Ovary (tissue), 3 donors: ENCODE measurements around the gene DAPK1.

ENCODE experiments used
- CTCF ChIP-seq, 3 donors: fragments of 450-650 bp in 2 of 3; fragments of 200-600 bp in 1 of 3; IDR thresholded peaks; one replicate each; pipeline versions ENCODE4 v1.5.1 to v1.8.0; 2016 to 2022; ENCODE audit warnings: antibody characterized with exemption in 3 of 3, mild to moderate bottlenecking in 1 of 3
- POLR2A ChIP-seq: fragments of 450-650 bp; IDR thresholded peaks from one replicate; pipeline ENCODE4 v1.6.1; 2017; ENCODE audit warnings: antibody characterized with exemption, mild to moderate bottlenecking, moderate library complexity
- donor health status: DM: no; HTN: no; CAD: no.

GRCh38 chr9:87517732-87518131 lies 20.1 kb downstream of the DAPK1 start:
- TF ChIP-seq POLR2A (no peak), CTCF (IDR thresholded peaks at IDR 0.05) (no peak)
